NCI-H1436 (cell line): ENCODE data around the gene B4GALT6.

ENCODE experiments used
- DNase-seq: peaks from one replicate; lab custom pipeline; 2025; lab: John Stamatoyannopoulos, UW

B4GALT6 gene

DNA sequence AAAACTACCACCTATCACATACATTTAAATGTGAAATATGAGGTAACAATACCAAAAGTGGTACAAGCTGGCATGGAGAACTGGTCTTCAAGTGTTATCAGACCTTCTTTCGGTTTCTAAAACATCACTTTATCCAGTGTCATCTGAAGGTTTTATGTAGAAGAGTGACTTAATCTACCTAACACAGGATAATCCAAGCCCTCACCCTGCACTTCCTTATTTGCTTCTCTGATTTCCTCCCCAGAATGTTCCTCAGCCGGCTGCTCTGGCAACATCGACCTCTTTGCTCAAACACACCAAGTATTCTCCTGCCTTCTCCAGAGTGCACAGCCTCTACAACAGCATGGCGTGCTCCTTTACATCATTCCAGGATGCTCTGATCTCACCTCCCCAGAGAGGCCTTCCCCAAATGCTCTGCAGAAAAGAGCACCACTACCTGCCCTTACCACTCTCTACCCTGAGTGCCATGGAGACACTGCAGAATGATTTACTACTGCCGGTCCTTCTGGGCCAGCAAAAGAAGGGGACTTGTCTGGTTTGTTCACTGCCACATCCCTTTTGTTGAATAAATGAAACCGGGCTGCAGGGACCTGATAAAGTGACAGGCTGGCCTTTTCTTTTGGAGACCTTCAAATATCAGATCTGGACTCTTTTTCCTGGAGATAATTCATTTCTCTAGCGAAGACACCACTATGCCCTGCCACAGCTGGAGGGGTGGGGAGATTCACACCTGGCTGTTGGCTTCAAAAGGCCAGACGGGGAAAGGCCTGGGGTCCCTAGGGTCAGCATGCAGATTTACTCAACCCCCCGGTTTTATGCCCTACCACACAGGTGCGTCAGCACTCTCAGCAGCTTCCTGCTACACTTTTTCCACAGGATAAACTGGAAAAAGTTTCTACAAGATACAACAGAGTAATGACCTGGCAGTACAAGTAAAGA, 50.7 kb downstream of the B4GALT6 start:
- no peak for DNase-seq

DNA sequence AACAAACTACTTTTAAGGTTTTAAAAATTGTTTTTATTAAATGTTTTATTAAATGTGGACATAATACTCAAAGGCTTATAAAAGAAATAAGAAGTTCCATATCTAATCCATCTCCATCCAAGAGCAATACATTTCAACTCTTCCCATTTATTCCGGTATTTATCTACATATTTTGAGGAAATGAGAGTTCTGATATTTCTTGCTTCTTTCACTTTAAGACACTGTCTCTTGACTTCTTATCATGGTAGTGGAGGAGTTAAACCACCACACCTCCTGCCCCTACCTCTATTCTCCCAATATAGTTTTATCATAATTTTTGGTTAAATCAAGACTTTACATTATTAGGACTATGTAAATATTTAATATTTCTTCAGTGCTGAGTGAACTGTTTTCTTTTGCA, 52.0 kb downstream of the B4GALT6 start:
- DNase-seq = no peak

DNA sequence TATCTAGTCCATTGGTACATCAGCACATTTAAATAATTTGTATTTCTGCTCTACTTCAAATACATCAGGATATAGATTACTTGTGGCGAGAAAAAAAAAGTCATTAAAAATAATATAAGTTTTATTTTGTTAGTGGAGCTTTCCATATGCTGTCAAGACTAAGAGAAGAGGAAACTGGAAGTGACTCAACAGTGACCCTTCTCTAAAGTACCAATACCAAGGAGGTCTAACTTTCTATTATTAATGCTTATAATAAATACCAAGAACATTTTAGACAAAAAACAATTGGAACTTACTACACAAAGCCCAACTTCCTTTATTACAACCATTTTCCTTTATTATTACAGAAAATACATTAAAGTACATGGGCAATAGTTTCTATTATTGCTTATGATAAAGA, 52.9 kb downstream of the B4GALT6 start:
- DNase-seq = no peak

DNA sequence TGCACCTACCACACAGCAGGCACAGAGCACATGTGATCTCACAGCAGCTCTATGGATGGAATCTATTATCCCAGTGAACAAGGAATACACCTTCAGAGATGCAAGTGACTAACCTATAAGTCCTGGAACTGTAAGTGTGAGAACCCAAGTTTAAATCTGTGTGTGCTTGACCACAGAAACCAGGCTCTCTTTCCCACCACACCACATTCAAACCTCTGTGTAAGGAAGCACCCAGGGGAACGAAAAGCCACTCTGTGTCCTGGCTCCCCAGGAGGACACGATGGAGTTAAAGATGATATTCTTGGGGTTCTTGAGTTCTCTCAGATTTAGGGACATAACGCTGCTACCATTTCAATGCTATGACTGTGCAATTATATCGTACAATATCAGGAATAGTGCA, 53.8 kb downstream of the B4GALT6 start:
- no peak for DNase-seq

GRCh38 chr18:31626409-31626808, 58.0 kb downstream of the B4GALT6 start:
- DNase-seq = no peak

GRCh38 chr18:31624892-31625640, 59.3 kb downstream of the B4GALT6 start:
- DNase-seq = no peak

DNA sequence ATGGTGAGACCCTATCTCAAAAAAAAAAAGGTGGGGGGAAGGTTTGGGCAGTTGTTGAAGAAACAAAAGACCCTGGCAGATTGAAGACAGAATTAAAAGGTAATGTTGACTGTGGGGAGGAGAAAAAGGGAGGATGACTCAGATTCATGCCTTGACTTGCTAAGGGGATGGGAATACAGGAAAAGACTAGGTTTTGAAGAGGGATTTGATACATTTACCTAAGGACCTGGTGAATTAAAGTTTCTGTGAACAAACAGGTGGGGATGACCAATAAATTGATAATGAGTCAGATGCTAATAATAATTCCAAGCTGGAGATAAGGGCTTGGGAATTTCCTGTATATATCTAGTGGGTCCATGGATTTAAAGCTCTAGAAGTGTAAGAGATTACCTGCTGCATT, 65.1 kb downstream of the B4GALT6 start:
- DNase-seq = no peak

DNA sequence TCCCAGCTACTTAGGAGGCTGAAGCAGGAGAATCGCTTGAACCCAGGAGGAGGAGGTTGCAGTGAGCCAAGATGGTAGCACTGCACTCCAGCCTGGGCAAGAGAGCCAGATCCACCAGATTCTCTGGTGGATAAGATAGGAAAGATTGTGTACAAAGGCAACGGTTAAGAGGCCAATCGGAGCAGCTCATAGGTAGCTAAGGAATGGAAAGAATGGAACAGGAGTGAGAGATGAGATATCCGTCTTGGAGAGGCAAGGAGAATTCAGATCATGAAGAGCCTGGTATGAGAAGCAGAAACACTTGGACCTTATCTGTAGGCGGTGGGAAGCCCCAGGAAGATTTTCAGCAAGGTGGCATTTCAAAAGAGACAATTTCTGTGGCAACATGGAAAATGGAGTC, 65.6 kb downstream of the B4GALT6 start:
- no peak for DNase-seq

DNA sequence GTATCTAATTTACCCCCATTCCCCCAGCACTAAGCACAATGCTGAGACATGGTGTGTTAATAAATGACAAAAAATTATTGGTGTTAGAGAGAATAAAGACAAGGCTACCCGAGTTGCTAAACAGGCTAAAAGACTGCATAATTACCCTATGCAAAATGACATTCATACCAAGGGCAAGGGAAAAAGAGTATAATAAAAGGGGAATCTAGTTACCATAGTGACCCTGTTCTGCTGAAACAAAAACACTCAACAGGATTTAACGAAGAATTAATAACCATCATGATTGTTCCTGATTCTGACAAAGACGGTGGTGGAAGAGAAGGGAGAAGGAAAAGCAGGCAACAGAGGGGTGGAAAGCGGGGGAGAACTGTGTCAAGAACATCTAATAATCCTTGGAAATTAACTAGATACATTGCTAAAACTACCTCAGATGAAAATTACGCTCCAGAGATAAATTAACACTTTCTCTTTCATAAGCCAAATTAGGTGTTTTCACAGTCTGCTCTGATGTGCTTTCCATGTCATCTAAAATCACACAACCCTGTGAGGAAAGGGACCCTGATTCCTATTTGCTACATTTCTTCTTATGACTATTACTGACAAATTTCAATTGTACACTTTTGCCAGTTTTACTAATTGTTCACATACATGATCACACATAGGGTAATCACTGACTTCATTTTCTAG, 67.2 kb downstream of the B4GALT6 start:
- DNase-seq = no peak

DNA sequence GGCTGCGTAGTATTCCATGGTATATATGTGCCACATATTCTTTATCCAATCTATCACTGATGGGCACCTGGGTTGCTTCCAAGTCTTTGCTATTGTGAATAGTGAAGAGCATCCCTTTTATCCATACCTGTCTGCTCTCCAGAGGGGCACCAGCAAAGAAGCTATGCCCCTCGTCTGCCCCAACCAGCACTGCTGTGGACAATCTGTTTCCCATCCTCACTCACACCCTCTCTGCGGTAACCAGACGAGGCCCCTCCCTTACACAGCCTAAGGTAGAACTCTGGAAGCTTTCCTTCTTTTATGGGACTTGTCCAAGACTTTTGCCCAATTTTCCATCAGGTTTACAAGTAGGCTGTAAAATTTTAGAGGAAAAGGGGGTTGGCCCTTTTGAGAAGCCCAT, 67.8 kb downstream of the B4GALT6 start:
- no peak for DNase-seq

DNA sequence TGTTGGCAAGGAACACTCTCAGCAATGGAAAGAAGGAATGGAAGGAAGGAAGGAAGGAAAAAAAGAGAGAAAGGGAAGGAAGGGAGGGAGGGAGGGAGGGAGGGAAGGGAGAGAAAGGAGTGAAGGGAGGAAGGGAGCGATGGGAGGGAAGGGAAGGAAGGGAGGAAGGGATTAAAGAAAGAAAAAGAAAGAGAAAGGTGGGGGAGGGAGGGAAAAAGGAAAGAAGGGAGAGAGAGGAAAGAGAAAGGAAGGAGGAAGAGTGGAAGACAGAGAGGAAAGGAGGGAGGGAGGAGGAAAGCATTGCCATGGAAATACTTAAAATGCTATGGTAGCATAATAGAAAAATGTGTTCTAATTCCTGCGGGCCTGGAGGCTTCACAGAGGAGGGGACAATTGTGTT, 70.3 kb downstream of the B4GALT6 start:
- no peak for DNase-seq

DNA sequence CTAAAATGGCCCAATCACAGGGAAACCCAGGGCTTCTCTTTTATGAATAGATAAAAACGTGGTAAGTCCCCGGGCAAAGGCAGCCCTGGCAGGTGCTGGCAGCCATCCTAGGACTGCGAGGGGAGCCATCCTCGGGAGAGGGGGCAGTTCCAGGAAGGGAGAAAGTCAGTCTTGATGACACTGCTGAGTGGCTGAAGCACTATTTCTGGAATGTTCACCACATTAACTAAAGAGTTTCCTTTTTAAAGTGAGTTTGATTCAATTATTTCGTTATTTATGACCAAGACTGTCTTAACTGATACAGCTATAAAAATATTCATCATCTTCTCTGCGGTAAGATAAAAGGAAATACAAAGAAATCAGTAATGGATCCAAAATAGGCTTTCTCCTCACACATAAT, 72.3 kb downstream of the B4GALT6 start:
- no peak for DNase-seq

GRCh38 chr18:31611511-31611910, 72.9 kb downstream of the B4GALT6 start:
- no peak for DNase-seq

- DNase-seq = peak; percentile 34
Measured at GRCh38 chr18:31610286-31611205, 73.8 kb downstream of the B4GALT6 start.

DNA sequence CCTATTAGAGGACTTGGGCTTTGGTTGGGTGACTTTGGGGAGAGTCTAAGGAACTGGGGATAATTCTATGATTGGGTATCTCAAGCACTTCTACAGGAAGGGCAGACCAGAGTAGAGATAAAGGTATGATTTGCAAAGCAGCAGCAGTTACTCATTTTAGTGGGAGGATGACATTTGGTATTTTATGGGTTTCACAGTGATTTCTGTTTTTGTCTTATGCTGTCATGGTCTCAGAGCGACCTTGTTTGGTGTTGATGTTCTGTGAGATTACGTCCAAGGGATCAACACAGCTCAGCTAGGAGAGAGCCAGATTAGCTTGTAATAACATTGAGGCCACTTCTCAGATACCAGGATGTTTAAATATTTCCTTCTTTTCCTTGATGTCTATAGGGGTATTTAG, 74.5 kb downstream of the B4GALT6 start:
- DNase-seq = no peak

DNA sequence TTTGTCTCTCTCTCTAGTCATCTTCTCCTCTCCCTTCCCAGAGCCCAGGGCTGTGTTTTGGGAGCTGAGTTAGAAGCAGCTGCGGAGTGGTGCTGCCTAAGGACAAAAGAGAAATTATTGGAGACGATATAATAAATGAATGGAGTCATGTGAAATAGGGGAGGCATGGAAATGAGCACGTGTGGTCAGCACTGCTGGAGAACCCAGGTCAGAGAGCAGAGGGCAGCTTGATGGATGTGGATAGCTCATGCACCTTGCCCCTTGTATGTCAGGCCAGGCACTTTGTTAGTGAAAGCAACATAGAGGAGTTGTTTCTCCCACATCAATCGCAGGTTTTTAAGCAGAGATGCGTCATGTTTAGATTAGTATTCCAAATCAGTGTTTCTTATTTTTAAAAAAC, 77.0 kb downstream of the B4GALT6 start:
- DNase-seq = no peak

DNA sequence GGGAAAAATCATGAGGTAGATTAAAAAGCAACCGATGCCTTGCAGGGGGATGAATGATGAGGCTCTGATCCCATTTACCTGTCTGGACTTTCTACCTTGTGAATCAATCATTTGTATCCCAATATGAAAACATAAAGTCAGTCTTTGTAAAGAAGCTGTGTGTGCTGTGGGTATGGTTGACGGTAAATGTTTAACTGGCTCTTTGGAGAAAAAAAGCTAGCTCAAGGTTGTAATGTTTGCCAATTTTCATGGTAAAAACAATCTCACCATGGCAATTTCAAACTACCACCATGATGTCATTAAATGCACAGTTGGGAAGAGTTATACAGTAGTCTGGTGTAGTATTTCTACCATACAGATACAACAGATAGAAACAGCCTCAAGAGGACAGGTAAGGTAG, 78.1 kb downstream of the B4GALT6 start:
- no peak for DNase-seq

DNA sequence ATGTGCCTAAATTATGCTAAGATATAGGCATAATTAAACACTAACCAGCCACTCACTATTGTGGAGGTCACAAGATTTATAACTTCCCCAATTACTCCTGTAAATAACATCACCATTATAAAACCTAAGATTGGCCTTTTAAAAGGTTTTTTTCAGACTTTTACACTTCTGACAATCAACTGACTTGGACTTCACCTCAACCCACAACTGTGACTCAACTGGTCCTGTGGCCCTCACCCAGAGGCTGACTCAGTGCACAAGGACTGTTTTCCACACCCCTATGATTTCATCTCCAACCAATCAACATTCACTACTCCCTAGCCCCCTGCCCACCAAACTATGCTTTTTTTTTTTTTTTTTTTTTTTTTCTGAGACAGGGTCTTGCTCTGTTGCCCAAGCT, 81.1 kb downstream of the B4GALT6 start:
- no peak for DNase-seq

DNA sequence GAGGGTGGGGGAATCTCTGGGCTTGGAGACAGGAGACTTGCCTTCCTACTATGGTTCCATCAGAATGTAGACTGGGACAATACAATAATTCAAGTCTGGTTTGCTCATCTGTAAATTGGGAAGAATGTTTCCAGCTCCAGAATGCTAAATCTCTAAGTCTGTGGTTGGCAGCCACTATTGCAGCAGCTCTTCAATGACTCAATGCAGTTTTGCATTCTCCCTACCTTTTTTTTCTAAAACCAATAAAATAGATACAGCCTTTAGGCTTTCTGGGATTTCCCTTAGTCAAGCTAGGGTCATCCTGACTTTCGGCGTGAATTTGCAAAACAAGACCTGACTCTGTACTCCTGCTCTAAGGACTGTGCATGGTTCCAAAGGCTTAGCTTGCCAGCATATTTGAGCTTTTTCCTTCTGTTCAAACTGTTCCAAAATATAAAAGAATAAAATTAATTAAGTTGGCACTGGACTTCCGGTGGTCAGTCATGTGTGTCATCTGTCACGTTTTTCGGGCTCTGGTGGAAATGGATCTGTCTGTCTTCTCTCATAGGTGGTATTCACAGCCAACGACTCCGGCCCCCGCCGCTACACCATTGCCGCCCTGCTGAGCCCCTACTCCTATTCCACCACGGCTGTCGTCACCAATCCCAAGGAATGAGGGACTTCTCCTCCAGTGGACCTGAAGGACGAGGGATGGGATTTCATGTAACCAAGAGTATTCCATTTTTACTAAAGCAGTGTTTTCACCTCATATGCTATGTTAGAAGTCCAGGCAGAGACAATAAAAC, 86.2 kb downstream of the B4GALT6 start:
- DNase-seq = no peak

- no peak for DNase-seq
Measured at GRCh38 chr18:31596081-31596872, 88.1 kb downstream of the B4GALT6 start.
